H9 (cell line): ENCODE data around the gene CYB5R3. TPM values are rescaled to one million over a fixed set of nuclear protein-coding genes. Genes with fewer than 3 reads are reported as not detected.
A peak's percentile ranks its signal among the peaks of the same experiment; 100 is the strongest.

ENCODE experiments used
- DNase-seq: peaks from one replicate; pipeline ENCODE4 v3.0.0-alpha.2; 2017
- H2AFZ ChIP-seq: one replicate; pipeline ENCODE4 v1.6.1; 2013; ENCODE audit warnings: mild to moderate bottlenecking, low read length, control low read depth, moderate library complexity
- H2AK5ac ChIP-seq: 2 replicates; pipeline ENCODE4 v1.6.1; 2013; ENCODE audit warnings: low read length, control low read depth, mixed read lengths; ENCODE audit not compliant: insufficient read length
- H2BK120ac ChIP-seq: one replicate; pipeline ENCODE4 v1.6.1; 2013; ENCODE audit warnings: low read depth, mild to moderate bottlenecking, low read length, control low read depth, inconsistent platforms; ENCODE audit not compliant: poor library complexity, severe bottlenecking
- H2BK12ac ChIP-seq: 2 replicates; pipeline ENCODE4 v1.6.1; 2013; ENCODE audit warnings: low read length, control low read depth, mixed read lengths, low read depth; ENCODE audit not compliant: insufficient read length
- H2BK15ac ChIP-seq: 2 replicates; pipeline ENCODE4 v1.6.1; 2013; ENCODE audit warnings: low read depth, low read length, control low read depth
- H2BK20ac ChIP-seq: one replicate; pipeline ENCODE4 v1.6.1; 2013; ENCODE audit warnings: low read depth, mild to moderate bottlenecking, low read length, control low read depth, inconsistent platforms; ENCODE audit not compliant: poor library complexity, severe bottlenecking
- H2BK5ac ChIP-seq: 2 replicates; pipeline ENCODE4 v1.6.1; 2013; ENCODE audit warnings: low read length, control low read depth, mixed read lengths; ENCODE audit not compliant: insufficient read length
- H3K14ac ChIP-seq: 2 replicates; pipeline ENCODE4 v1.6.1; 2013; ENCODE audit warnings: low read length, control low read depth; ENCODE audit not compliant: insufficient read depth
- H3K18ac ChIP-seq: 2 replicates; pipeline ENCODE4 v1.6.1; 2013; ENCODE audit warnings: low read depth, mild to moderate bottlenecking, mixed read lengths, low read length, control low read depth; ENCODE audit not compliant: insufficient read length
- H3K23ac ChIP-seq: 2 replicates; pipeline ENCODE4 v1.6.1; 2013; ENCODE audit warnings: low read length, control low read depth, mixed read lengths, low read depth; ENCODE audit not compliant: insufficient read length
- H3K23me2 ChIP-seq: 2 replicates; pipeline ENCODE4 v1.6.1; 2013; ENCODE audit warnings: low read depth, mild to moderate bottlenecking, mixed read lengths, low read length, control low read depth; ENCODE audit not compliant: insufficient read length, poor library complexity, severe bottlenecking
- H3K27ac ChIP-seq: 2 replicates; pipeline ENCODE4 v1.5.1; 2013; ENCODE audit warnings: low read length, control low read depth, mixed read lengths, low read depth; ENCODE audit not compliant: insufficient read length
- H3K27me3 ChIP-seq: 2 replicates; pipeline ENCODE4 v1.6.1; 2013; ENCODE audit warnings: low read length, control low read depth, inconsistent platforms; ENCODE audit not compliant: insufficient read depth
- H3K4ac ChIP-seq: 2 replicates; pipeline ENCODE4 v1.6.1; 2013; ENCODE audit warnings: low read depth, mild to moderate bottlenecking, control low read depth, inconsistent platforms, low read length, moderate library complexity
- H3K4me1 ChIP-seq: 2 replicates; pipeline ENCODE4 v1.6.1; 2013; ENCODE audit warnings: low read length, control low read depth, inconsistent platforms; ENCODE audit not compliant: insufficient read depth
- H3K4me2 ChIP-seq: 2 replicates; pipeline ENCODE4 v1.6.1; 2013; ENCODE audit warnings: low read length, control low read depth, mixed read lengths; ENCODE audit not compliant: insufficient read length, insufficient read depth
- H3K56ac ChIP-seq: 2 replicates; pipeline ENCODE4 v1.6.1; 2013; ENCODE audit warnings: low read depth, mild to moderate bottlenecking, mixed read lengths, low read length, control low read depth; ENCODE audit not compliant: insufficient read length
- H3K79me1 ChIP-seq: 2 replicates; pipeline ENCODE4 v1.6.1; 2013; ENCODE audit warnings: low read depth, mild to moderate bottlenecking, moderate library complexity, low read length, control low read depth, inconsistent platforms; ENCODE audit not compliant: insufficient read depth, poor library complexity, severe bottlenecking
- H3K79me2 ChIP-seq: 2 replicates; pipeline ENCODE4 v1.6.1; 2013; ENCODE audit warnings: low read length, control low read depth, inconsistent platforms; ENCODE audit not compliant: insufficient read depth
- H3K9ac ChIP-seq: 2 replicates; pipeline ENCODE4 v1.6.1; 2013; ENCODE audit warnings: low read length, control low read depth, mixed read lengths; ENCODE audit not compliant: insufficient read length; ENCODE audit errors: extremely low read depth
- H3K9me3 ChIP-seq: one replicate; pipeline ENCODE4 v1.6.1; 2013; ENCODE audit warnings: low read depth, low read length, inconsistent platforms; ENCODE audit not compliant: control insufficient read depth
- H3T11ph ChIP-seq: one replicate; pipeline ENCODE4 v1.6.1; 2013; ENCODE audit warnings: mild to moderate bottlenecking, low read length, control low read depth, inconsistent platforms
- H4K20me1 ChIP-seq: one replicate; pipeline ENCODE4 v1.6.1; 2013; ENCODE audit not compliant: control insufficient read depth, insufficient read length, insufficient read depth
- H4K5ac ChIP-seq: 2 replicates; pipeline ENCODE4 v1.6.1; 2013; ENCODE audit warnings: low read depth, mild to moderate bottlenecking, mixed read lengths, low read length, control low read depth; ENCODE audit not compliant: insufficient read length
- H4K8ac ChIP-seq: replicated peaks from 2 replicates; pipeline ENCODE4 v1.6.1; 2013; ENCODE audit warnings: low read length, control low read depth, mixed read lengths, low read depth; ENCODE audit not compliant: insufficient read length
- H4K91ac ChIP-seq: 2 replicates; pipeline ENCODE4 v1.6.1; 2013; ENCODE audit warnings: low read depth, mild to moderate bottlenecking, moderate library complexity, mixed read lengths, low read length, control low read depth; ENCODE audit not compliant: insufficient read length
- H3K27ac Mint-ChIP-seq, 3 experiments: 2 replicates in 2 of 3; 3 replicates in 1 of 3; pipeline ENCODE4 v1.8.0; 2020 to 2021; ENCODE audit warnings: mixed read lengths in 3 of 3, mild to moderate bottlenecking in 1 of 3, moderate library complexity in 1 of 3
- H3K27me3 Mint-ChIP-seq: 2 replicates; pipeline ENCODE4 v1.8.0; 2021; ENCODE audit warnings: low read depth, mild to moderate bottlenecking, moderate library complexity, mixed read lengths
- H3K36me3 Mint-ChIP-seq, 3 experiments: 2 replicates in 2 of 3; 3 replicates in 1 of 3; pipeline ENCODE4 v1.8.0; 2020 to 2021; ENCODE audit warnings: low read depth in 3 of 3, mixed read lengths in 3 of 3; ENCODE audit not compliant: insufficient read depth in 1 of 3
- H3K4me1 Mint-ChIP-seq, 2 experiments: 2 replicates each; pipeline ENCODE4 v1.8.0; 2020; ENCODE audit warnings: mixed read lengths in 2 of 2
- H3K4me3 Mint-ChIP-seq, 2 experiments: 2 replicates in 1 of 2; 3 replicates in 1 of 2; pipeline ENCODE4 v1.8.0; 2020 to 2021; ENCODE audit warnings: mild to moderate bottlenecking in 2 of 2, mixed read lengths in 2 of 2, moderate library complexity in 1 of 2
- H3K9me3 Mint-ChIP-seq, 2 experiments: 2 replicates in 1 of 2; 3 replicates in 1 of 2; pipeline ENCODE4 v1.8.0; 2020; ENCODE audit warnings: mild to moderate bottlenecking in 2 of 2, mixed read lengths in 2 of 2, moderate library complexity in 1 of 2
- WGBS: extraction: QIAGEN DNeasy Blood & Tissue Kit; methylation state at CpG from one replicate; pipeline ENCODE4 v1.1.7; 2013; ENCODE audit warnings: missing lambda C conversion rate, low lambda C conversion rate, mixed read lengths; ENCODE audit not compliant: insufficient read length; ENCODE audit errors: extremely low coverage; 5-methylcytosine and 5-hydroxymethylcytosine counted together
- total RNA-seq: library from RNA; stranded (reverse); gene quantifications from 2 replicates; pipeline ENCODE4 v1.2.1, GENCODE V29; 2021
- TF ChIP-seq, protein P1 (sequence below): fragments of 200-600 bp; sonication (generic); conservative IDR thresholded peaks from 3 replicates; pipeline ENCODE4 v1.8.0; 2021; ENCODE audit warnings: antibody characterized with exemption, mild to moderate bottlenecking

Gene CYB5R3
- total RNA-seq, 1 experiment from 2014 or later = 97.4 TPM

DNA sequence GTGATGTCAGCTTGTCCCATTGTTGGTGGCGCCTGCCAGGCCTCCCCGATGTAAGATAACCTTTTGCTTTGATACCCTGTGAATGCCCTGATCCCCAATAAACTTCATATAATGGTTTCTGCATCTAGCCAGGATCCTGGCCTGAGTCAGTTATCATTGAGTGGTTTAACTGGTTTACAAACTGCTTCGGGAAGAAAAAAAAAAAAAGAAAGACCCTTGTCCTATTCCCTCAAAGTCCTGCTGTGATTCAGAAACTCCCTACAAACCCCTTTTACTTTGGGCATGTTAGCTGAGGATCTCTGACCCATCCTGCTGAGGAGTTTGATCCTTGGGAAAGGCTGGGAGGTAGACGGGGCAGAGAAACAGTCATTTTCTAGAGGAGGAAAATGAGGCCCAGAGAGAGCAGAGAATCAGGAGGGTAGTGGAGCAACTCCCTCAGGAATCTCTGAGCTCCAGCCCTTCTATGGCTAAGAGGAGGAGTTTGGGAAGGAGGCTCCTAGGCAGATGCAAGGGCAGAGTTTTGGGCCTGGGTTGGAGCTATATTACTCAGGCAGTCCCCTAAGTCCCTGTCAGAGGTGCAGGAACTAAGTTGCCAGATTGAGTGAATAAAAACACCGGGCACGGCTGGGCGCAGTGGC, 5.4 kb upstream of the CYB5R3 start:
- Histone ChIP-seq H4K8ac (no peak overlapping the region), H3K4me2 (no peak overlapping the region), H3K9ac (no peak overlapping the region), H3K27me3 (no peaks in the 10 kb centered on the region), H2BK5ac (no peak overlapping the region), H2BK20ac (no peak overlapping the region), H3K14ac (no peak overlapping the region), H2AK5ac (no peak overlapping the region), H3K56ac (no peak overlapping the region), H2BK120ac (no peak overlapping the region), H3T11ph (no peak overlapping the region), H3K79me1 (no peaks in the 10 kb centered on the region), H3K23me2 (peaks cover 4% of the 10 kb centered on the region), H3K27ac (no peak overlapping the region), H4K5ac (no peak overlapping the region), H3K9me3 (no peaks in the 10 kb centered on the region), H3K4me1 (no peaks in the 10 kb centered on the region), H4K91ac (no peak overlapping the region), H2BK15ac (no peak overlapping the region), H2BK12ac (no peak overlapping the region), H2AFZ (no peak overlapping the region), H3K23ac (no peak overlapping the region), H3K18ac (no peak overlapping the region), H3K79me2 (no peaks in the 10 kb centered on the region), H3K4ac (no peak overlapping the region), H4K20me1 (no peaks in the 10 kb centered on the region)
- WGBS = no CpG with 5 or more reads among the region's 7 CpGs
- Mint-ChIP-seq H3K4me1 (peaks cover 0 to 15% of the 10 kb centered on the region in 2 experiments; a peak in 2 of 4 replicates), H3K4me3 (no peak overlapping the region), H3K27me3 (peaks cover 2% of the 10 kb centered on the region; the same call in 1 of the 2 replicates), H3K36me3 (no peaks in the 10 kb centered on the region), H3K9me3 (no peaks in the 10 kb centered on the region), H3K27ac (0 out of 7 replicates have a peak overlapping the region, but pooled peaks of 1 of the 3 experiments have one; percentile 33)
- TF ChIP-seq, protein P1, sequence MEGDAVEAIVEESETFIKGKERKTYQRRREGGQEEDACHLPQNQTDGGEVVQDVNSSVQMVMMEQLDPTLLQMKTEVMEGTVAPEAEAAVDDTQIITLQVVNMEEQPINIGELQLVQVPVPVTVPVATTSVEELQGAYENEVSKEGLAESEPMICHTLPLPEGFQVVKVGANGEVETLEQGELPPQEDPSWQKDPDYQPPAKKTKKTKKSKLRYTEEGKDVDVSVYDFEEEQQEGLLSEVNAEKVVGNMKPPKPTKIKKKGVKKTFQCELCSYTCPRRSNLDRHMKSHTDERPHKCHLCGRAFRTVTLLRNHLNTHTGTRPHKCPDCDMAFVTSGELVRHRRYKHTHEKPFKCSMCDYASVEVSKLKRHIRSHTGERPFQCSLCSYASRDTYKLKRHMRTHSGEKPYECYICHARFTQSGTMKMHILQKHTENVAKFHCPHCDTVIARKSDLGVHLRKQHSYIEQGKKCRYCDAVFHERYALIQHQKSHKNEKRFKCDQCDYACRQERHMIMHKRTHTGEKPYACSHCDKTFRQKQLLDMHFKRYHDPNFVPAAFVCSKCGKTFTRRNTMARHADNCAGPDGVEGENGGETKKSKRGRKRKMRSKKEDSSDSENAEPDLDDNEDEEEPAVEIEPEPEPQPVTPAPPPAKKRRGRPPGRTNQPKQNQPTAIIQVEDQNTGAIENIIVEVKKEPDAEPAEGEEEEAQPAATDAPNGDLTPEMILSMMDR = no peak
- DNase-seq = no peak
